ENCODE measurements around the gene MATK.

DNA sequence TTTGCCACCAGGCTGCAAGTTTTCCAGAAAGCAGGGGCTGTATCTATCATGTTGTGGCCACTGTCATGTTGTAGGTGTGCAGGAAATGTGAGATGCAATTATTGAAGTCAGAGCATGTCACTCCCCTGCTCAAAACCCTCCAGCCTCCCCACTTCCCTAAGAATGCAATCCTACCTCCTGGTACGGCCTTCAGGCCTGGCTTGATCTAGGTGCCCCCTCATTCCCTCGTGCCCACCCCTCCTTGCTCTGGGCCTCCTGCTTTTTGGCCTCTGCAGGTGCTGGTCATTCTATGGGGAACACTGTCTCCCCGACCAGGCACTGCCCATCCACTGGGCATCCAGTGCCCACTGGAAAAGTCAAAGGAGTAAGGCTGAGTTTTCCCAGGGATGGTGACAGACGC, 28.5 kb upstream of the MATK start:
- no peak for TF ChIP-seq SIN3A (IDR thresholded peaks at IDR 0.05; ENCODE audit: borderline replicate concordance, insufficient read depth, low read length)
- no peak for TF ChIP-seq TAF1 (IDR thresholded peaks at IDR 0.05; ENCODE audit: borderline replicate concordance, insufficient read depth, low read length)

Data from PFSK-1 (cell line).